OCI-LY1 (cell line): ENCODE results near the gene R3HCC1L.

Experiments
- H2AFZ ChIP-seq: fragments of 200-600 bp; sonication (generic), shearing (Covaris generic); 2 replicates; pipeline ENCODE4 v1.6.0; 2014; ENCODE audit warnings: antibody characterized with exemption, mild to moderate bottlenecking, low read length
- H3F3A ChIP-seq: fragments of 200-600 bp; sonication (generic), shearing (Covaris generic); 2 replicates; pipeline ENCODE4 v1.6.0; 2014; ENCODE audit warnings: mild to moderate bottlenecking, antibody characterized with exemption, low read length, moderate library complexity; ENCODE audit not compliant: insufficient read depth
- H3K27ac ChIP-seq: fragments of 200-600 bp; sonication (generic); 2 replicates; pipeline ENCODE4 v1.5.1; 2014; ENCODE audit warnings: low read length, mixed run types, mild to moderate bottlenecking, low read depth; ENCODE audit not compliant: poor library complexity, severe bottlenecking
- H3K27me3 ChIP-seq: fragments of 200-600 bp; sonication (generic); 2 replicates; pipeline ENCODE4 v1.6.0; 2014; ENCODE audit warnings: antibody characterized with exemption, mild to moderate bottlenecking, low read length, moderate library complexity; ENCODE audit not compliant: insufficient read depth
- H3K36me3 ChIP-seq: fragments of 200-600 bp; sonication (generic); 2 replicates; pipeline ENCODE4 v1.6.1; 2014; ENCODE audit warnings: mild to moderate bottlenecking, antibody characterized with exemption, low read length, moderate library complexity, mixed read lengths; ENCODE audit not compliant: insufficient read depth
- H3K4me1 ChIP-seq: fragments of 200-600 bp; sonication (generic); 2 replicates; pipeline ENCODE4 v1.5.1; 2014; ENCODE audit warnings: mild to moderate bottlenecking, low read length, moderate library complexity; ENCODE audit not compliant: insufficient read depth, severe bottlenecking
- H3K4me2 ChIP-seq: fragments of 200-600 bp; sonication (generic), shearing (Covaris generic); 2 replicates; pipeline ENCODE4 v1.6.1; 2014; ENCODE audit warnings: low read length
- H3K4me3 ChIP-seq: fragments of 200-600 bp; sonication (generic); 2 replicates; pipeline ENCODE4 v1.5.1; 2014; ENCODE audit warnings: low read length, low read depth, mild to moderate bottlenecking, mixed read lengths; ENCODE audit not compliant: poor library complexity, severe bottlenecking
- H3K79me2 ChIP-seq: fragments of 200-600 bp; shearing (Covaris generic); 2 replicates; pipeline ENCODE4 v1.6.1; 2016; ENCODE audit warnings: mixed run types, low read length, mixed read lengths; ENCODE audit not compliant: insufficient read depth
- H3K9ac ChIP-seq: fragments of 200-600 bp; sonication (generic), shearing (Covaris generic); 2 replicates; pipeline ENCODE4 v1.6.1; 2014; ENCODE audit warnings: mild to moderate bottlenecking, low read length, mixed read lengths
- H3K9me2 ChIP-seq: fragments of 200-600 bp; sonication (generic), shearing (Covaris generic); 2 replicates; pipeline ENCODE4 v1.6.1; 2014; ENCODE audit warnings: low read depth, mild to moderate bottlenecking, low read length, mixed read lengths
- H3K9me3 ChIP-seq: fragments of 200-600 bp; shearing (Covaris generic); 2 replicates; pipeline ENCODE4 v1.6.1; 2014; ENCODE audit warnings: low read length, mixed read lengths
- H4K20me1 ChIP-seq: fragments of 200-600 bp; sonication (generic), shearing (Covaris generic); 2 replicates; pipeline ENCODE4 v1.6.0; 2016; ENCODE audit warnings: mild to moderate bottlenecking, low read length; ENCODE audit not compliant: insufficient read depth
- EZH2 ChIP-seq: fragments of 200-600 bp; sonication (generic), shearing (Covaris generic); IDR thresholded peaks from 2 replicates; pipeline ENCODE4 v1.8.0; 2017; ENCODE audit warnings: borderline replicate concordance, mixed run types, mild to moderate bottlenecking, antibody characterized with exemption, low read length, moderate library complexity, mixed read lengths
- TF ChIP-seq, protein P1 (sequence below): fragments of 200-600 bp; sonication (generic), shearing (Covaris generic); IDR thresholded peaks from 2 replicates; pipeline ENCODE4 v1.5.1; 2017; ENCODE audit warnings: mild to moderate bottlenecking, antibody characterized with exemption, low read length, moderate library complexity, mixed read lengths

R3HCC1L gene

GRCh38 chr10:98096731-98097130 is 37.7 kb upstream of the R3HCC1L start:
- no peak for TF ChIP-seq EZH2
- TF ChIP-seq, protein P1, sequence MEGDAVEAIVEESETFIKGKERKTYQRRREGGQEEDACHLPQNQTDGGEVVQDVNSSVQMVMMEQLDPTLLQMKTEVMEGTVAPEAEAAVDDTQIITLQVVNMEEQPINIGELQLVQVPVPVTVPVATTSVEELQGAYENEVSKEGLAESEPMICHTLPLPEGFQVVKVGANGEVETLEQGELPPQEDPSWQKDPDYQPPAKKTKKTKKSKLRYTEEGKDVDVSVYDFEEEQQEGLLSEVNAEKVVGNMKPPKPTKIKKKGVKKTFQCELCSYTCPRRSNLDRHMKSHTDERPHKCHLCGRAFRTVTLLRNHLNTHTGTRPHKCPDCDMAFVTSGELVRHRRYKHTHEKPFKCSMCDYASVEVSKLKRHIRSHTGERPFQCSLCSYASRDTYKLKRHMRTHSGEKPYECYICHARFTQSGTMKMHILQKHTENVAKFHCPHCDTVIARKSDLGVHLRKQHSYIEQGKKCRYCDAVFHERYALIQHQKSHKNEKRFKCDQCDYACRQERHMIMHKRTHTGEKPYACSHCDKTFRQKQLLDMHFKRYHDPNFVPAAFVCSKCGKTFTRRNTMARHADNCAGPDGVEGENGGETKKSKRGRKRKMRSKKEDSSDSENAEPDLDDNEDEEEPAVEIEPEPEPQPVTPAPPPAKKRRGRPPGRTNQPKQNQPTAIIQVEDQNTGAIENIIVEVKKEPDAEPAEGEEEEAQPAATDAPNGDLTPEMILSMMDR, result no peak
- Histone ChIP-seq H3K4me2 (no peak overlapping the region), H3K9me2 (no peaks in the 10 kb centered on the region), H3K9me3 (no peaks in the 10 kb centered on the region), H3K4me3 (no peak overlapping the region), H3K27me3 (no peaks in the 10 kb centered on the region), H3K9ac (no peak overlapping the region), H3K27ac (no peak overlapping the region), H2AFZ (no peak overlapping the region), H3F3A (no peaks in the 10 kb centered on the region), H4K20me1 (no peaks in the 10 kb centered on the region), H3K36me3 (no peaks in the 10 kb centered on the region), H3K79me2 (no peaks in the 10 kb centered on the region), H3K4me1 (no peaks in the 10 kb centered on the region)

DNA sequence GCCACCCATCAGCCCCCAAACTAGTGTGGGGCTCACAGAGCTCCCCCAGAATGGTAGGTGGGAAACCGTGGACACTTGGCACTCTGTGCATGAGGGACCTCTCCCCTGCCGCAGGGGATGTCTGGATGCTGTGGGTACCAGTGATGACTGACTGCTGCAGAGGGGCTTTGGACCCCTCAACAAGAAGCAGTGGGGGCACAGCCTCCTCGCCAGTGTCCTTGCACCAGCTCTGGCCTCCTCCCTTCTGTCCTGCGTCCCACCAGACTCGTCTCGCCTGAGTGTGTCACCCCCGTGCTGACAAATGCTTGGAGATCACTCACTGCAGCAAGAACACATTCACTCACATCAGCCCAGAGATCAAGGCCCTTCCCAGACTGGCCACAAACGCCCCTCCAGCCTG is 37.3 kb upstream of the R3HCC1L start:
- Histone ChIP-seq H3K9me3 (no peaks in the 10 kb centered on the region), H4K20me1 (no peaks in the 10 kb centered on the region), H3K4me2 (no peak overlapping the region), H2AFZ (no peak overlapping the region), H3K4me1 (no peaks in the 10 kb centered on the region), H3K36me3 (no peaks in the 10 kb centered on the region), H3K9ac (no peak overlapping the region), H3F3A (no peaks in the 10 kb centered on the region), H3K27ac (no peak overlapping the region), H3K4me3 (no peak overlapping the region), H3K9me2 (no peaks in the 10 kb centered on the region), H3K79me2 (no peaks in the 10 kb centered on the region), H3K27me3 (no peaks in the 10 kb centered on the region)
- TF ChIP-seq EZH2, result no peak
- TF ChIP-seq, protein P1, result no peak

DNA sequence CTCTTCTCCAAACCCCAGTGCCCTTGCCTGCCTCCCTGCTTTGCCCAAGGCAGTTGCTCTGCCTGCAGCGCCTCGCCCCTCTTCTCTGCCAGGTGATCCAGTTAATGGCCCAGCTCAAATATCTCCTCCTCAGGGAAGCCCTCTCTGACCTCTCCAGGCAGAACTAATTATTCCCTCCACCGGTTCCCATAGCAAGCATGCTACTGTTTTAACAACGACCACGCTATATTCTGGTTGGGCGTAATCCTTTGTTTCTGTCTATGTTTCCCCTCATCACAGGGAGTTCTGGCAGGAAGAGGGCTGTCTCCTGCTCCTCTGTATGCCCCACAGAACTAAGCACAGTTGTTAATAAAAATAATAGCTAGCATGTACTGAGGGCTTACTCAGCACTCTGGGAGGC is 36.8 kb upstream of the R3HCC1L start:
- Histone ChIP-seq H3K27ac (no peak overlapping the region), H3K9ac (no peak overlapping the region), H3K36me3 (no peaks in the 10 kb centered on the region), H2AFZ (no peak overlapping the region), H3K9me2 (no peaks in the 10 kb centered on the region), H3K79me2 (no peaks in the 10 kb centered on the region), H3K9me3 (no peaks in the 10 kb centered on the region), H3K4me3 (no peak overlapping the region), H3K4me1 (no peaks in the 10 kb centered on the region), H3K27me3 (no peaks in the 10 kb centered on the region), H3F3A (no peaks in the 10 kb centered on the region), H4K20me1 (no peaks in the 10 kb centered on the region), H3K4me2 (no peak overlapping the region)
- TF ChIP-seq, protein P1, result no peak
- no peak for TF ChIP-seq EZH2
